Posterior cingulate gyrus (tissue), 11 donors: ENCODE results near the gene PALD1.

Experiments
- DNase-seq, 10 donors: peaks; one replicate each; pipeline versions ENCODE4 v3.0.0 to v3.0.0-alpha.2; 2020 to 2021; ENCODE audit warnings: mixed read lengths in 3 of 10
- intact Hi-C: fragments of 100-400 bp; cut with DNase I; formaldehyde crosslinking; loops from one replicate; pipeline ENCODE4 v1.15.1; 2023

Gene PALD1

GRCh38 chr10:70562036-70562755 is 83.6 kb downstream of the PALD1 start:
- intact Hi-C loops = no loop called here
- DNase-seq = peak in 4 of 10 donors; percentile 17 to 75 (median 42)

- peak in 4 of 10 donors; percentile 32 to 87 (median 78) for DNase-seq
- intact Hi-C loops = no loop called here
Observed at GRCh38 chr10:70563230-70563629, 84.7 kb downstream of the PALD1 start.

- peak in 4 of 10 donors; percentile 10 to 83 (median 64) for DNase-seq
- intact Hi-C loops = no loop called here
Observed at GRCh38 chr10:70564113-70564725, 85.7 kb downstream of the PALD1 start.

- DNase-seq = peak in 4 of 10 donors; percentile 16 to 72 (median 44)
- intact Hi-C loops = no loop called here
Observed at GRCh38 chr10:70564901-70565351, 86.4 kb downstream of the PALD1 start.

- intact Hi-C loops = no loop called here
- DNase-seq = peak in 4 of 10 donors; percentile 19 to 78 (median 51)
Observed at GRCh38 chr10:70565556-70566514, 87.3 kb downstream of the PALD1 start.

- DNase-seq = peak in 4 of 10 donors; percentile 2 to 78 (median 61)
- intact Hi-C loops = no loop called here
Observed at GRCh38 chr10:70566515-70567290, 88.1 kb downstream of the PALD1 start.

- intact Hi-C loops = no loop called here
- DNase-seq = peak in 3 of 10 donors; percentile 17 to 52 (median 37)
Observed at GRCh38 chr10:70567603-70568002, 89.0 kb downstream of the PALD1 start.

- DNase-seq = no peak
- intact Hi-C loops = no loop called here
Observed at GRCh38 chr10:70568113-70568512, 89.5 kb downstream of the PALD1 start.

- DNase-seq = peak in 3 of 10 donors; percentile 29 to 63 (median 46)
- intact Hi-C loops = no loop called here
Observed at GRCh38 chr10:70568781-70569495, 90.4 kb downstream of the PALD1 start.

- intact Hi-C loops = no loop called here
- DNase-seq = peak in 3 of 10 donors; percentile 20 to 78 (median 75)
Observed at GRCh38 chr10:70571236-70571635, 92.7 kb downstream of the PALD1 start.

GRCh38 chr10:70571636-70572439 is 93.3 kb downstream of the PALD1 start:
- intact Hi-C loops = no loop called here
- DNase-seq = peak in 3 of 10 donors; percentile 61 to 79 (median 70)

- DNase-seq = peak in 3 of 10 donors; percentile 20 to 61 (median 27)
- intact Hi-C loops = no loop called here
Observed at GRCh38 chr10:70573599-70574506, 95.3 kb downstream of the PALD1 start.

GRCh38 chr10:70575486-70575873 is 96.9 kb downstream of the PALD1 start:
- peak in 3 of 10 donors; percentile 9 to 70 (median 61) for DNase-seq
- intact Hi-C loops = no loop called here

GRCh38 chr10:70575874-70576802 is 97.6 kb downstream of the PALD1 start:
- DNase-seq = peak in 3 of 10 donors; percentile 19 to 49 (median 42)
- intact Hi-C loops = no loop called here

- intact Hi-C loops = no loop called here
- peak in 1 of 10 donors; percentile 44 for DNase-seq
Observed at GRCh38 chr10:70576803-70577517, 98.4 kb downstream of the PALD1 start.
